Measurements from ENCODE around the gene SMAD9. TPM values are rescaled to one million over a fixed set of nuclear protein-coding genes. Genes with fewer than 3 reads are reported as not detected.
"Not testable (repeated sequence)": the region's sequence is repeated elsewhere in the genome, so short reads cannot be mapped to it uniquely, and the experiment has no call there.

Gene SMAD9
- total and polyA plus RNA-seq, 7 experiments from 2014 or later, result 0.02 to 0.05 TPM; not detected in 5

GRCh38 chr13:36884235-36884634 is 35.8 kb downstream of the SMAD9 start:
- Mint-ChIP-seq H3K9me3 (peaks cover 0 to 2% (median 0%) of the 10 kb centered on the region in 11 donors), H3K4me3 (no peak overlapping the region), H3K27me3 (peaks cover 8 to 25% (median 15%) of the 10 kb centered on the region in 5 donors), H3K27ac (no peak overlapping the region), H3K4me1 (peaks cover 0 to 2% (median 0%) of the 10 kb centered on the region in 7 donors), H3K36me3 (no peaks in the 10 kb centered on the region)
- Histone ChIP-seq H3K27me3 (ENCODE audit: control insufficient read depth in 2 of 2, insufficient read depth in 2 of 2, low read length in 2 of 2) (no peaks in the 10 kb centered on the region), H3K4me1 (ENCODE audit: control insufficient read depth in 2 of 2, insufficient read depth in 2 of 2, low read length in 2 of 2) (no peaks in the 10 kb centered on the region), H3K9me3 (ENCODE audit: control insufficient read depth in 2 of 3, low read length in 3 of 3) (no peaks in the 10 kb centered on the region), H3K36me3 (ENCODE audit: control insufficient read depth in 2 of 3, insufficient read depth in 3 of 3, low read length in 3 of 3) (no peaks in the 10 kb centered on the region), H3K4me3 (ENCODE audit: low read length) (no peak overlapping the region), H3K27ac (ENCODE audit: low read depth, low read length) (no peak overlapping the region)
- intact Hi-C loops (cut with micrococcal nuclease), result no loop called here
- no peak for DNase-seq
- no peak for ATAC-seq
- POLR2A ChIA-PET, result no interaction called here
- CTCF ChIA-PET, result no interaction called here

DNA sequence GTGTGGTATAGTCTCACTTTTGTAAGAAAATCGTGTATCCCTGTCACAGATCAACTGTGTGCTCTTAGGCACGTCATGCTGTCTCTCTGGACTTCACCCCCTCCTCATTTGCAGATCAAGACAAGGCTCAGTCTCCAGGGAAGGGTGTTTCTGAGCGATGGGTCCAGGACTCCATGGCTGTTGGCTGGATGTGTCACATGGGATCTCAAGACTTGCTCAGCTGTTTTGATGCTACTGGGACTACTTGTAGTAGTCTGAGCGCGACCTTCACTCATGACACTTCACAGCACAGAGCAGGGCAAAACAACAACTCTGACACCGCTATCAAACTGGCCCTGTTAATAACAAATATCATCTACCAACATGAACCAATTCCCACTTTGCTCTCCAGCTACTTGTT is 36.2 kb downstream of the SMAD9 start:
- no peaks in the 10 kb centered on the region for H3K36me3 ChIP-seq (ENCODE audit: control insufficient read depth in 2 of 3, insufficient read depth in 3 of 3, low read length in 3 of 3)
- CTCF ChIA-PET, result no interaction called here
- Mint-ChIP-seq H3K9me3 (peaks cover 0 to 2% (median 0%) of the 10 kb centered on the region in 11 donors), H3K36me3 (no peaks in the 10 kb centered on the region), H3K27ac (no peak overlapping the region), H3K4me3 (no peak overlapping the region), H3K27me3 (peaks cover 12 to 29% (median 18%) of the 10 kb centered on the region in 5 donors), H3K4me1 (peaks cover 0 to 2% (median 0%) of the 10 kb centered on the region in 7 donors)
- no peaks in the 10 kb centered on the region for H3K4me1 ChIP-seq (ENCODE audit: control insufficient read depth in 2 of 2, insufficient read depth in 2 of 2, low read length in 2 of 2)
- H3K4me3 ChIP-seq (ENCODE audit: low read length), result no peak overlapping the region
- no peak for ATAC-seq
- no peaks in the 10 kb centered on the region for H3K27me3 ChIP-seq (ENCODE audit: control insufficient read depth in 2 of 2, insufficient read depth in 2 of 2, low read length in 2 of 2)
- H3K9me3 ChIP-seq (ENCODE audit: control insufficient read depth in 2 of 3, low read length in 3 of 3), result no peaks in the 10 kb centered on the region
- POLR2A ChIA-PET, result no interaction called here
- intact Hi-C loops (cut with micrococcal nuclease), result no loop called here
- H3K27ac ChIP-seq (ENCODE audit: low read depth, low read length), result no peak overlapping the region
- DNase-seq, result no peak

GRCh38 chr13:36883392-36883791 is 36.6 kb downstream of the SMAD9 start:
- H3K4me3 Mint-ChIP-seq; H3K27ac ChIP-seq (ENCODE audit: low read depth, low read length); H3K27ac Mint-ChIP-seq; H3K36me3 ChIP-seq (ENCODE audit: control insufficient read depth in 2 of 3, insufficient read depth in 3 of 3, low read length in 3 of 3); DNase-seq; H3K27me3 ChIP-seq (ENCODE audit: control insufficient read depth in 2 of 2, insufficient read depth in 2 of 2, low read length in 2 of 2); H3K9me3 ChIP-seq (ENCODE audit: control insufficient read depth in 2 of 3, low read length in 3 of 3); intact Hi-C loops (cut with micrococcal nuclease); CTCF ChIA-PET; H3K36me3 Mint-ChIP-seq; POLR2A ChIA-PET; H3K9me3 Mint-ChIP-seq; H3K4me1 Mint-ChIP-seq; H3K4me3 ChIP-seq (ENCODE audit: low read length); ATAC-seq; H3K4me1 ChIP-seq (ENCODE audit: control insufficient read depth in 2 of 2, insufficient read depth in 2 of 2, low read length in 2 of 2): not testable (repeated sequence)
- peaks cover 8 to 25% (median 18%) of the 10 kb centered on the region in 5 donors for H3K27me3 Mint-ChIP-seq

DNA sequence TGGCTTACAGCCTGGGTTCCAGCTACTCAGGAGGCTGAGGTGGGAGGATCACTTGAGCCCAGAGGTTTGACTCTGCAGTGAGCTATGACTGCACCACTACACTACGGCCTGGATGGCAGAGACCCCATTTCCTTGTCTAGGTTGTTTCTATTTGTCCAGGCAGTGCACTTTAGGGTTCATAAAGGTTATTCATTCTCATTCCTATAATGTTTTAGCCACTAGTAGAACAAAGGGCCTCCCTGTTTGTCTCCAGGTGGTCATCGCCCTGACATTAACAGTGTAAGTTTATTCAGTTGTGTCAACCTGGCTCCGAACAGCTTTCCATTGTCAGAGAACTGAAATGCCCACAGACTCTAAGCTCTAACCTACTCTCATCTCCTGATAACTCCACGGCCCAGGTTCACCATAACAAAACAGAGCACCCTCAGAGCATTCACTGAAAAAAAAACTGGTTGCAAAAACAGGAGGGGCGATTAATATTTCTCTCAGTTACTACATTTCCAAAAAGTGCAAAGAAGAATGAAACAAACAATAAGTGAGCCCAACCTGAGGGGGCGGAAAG is 37.1 kb downstream of the SMAD9 start:
- ChIA-PET POLR2A (no interaction called here), CTCF (no interaction called here)
- ATAC-seq (no peak), DNase-seq (no peak)
- Histone ChIP-seq H3K27ac (ENCODE audit: low read depth, low read length) (no peak overlapping the region), H3K36me3 (ENCODE audit: control insufficient read depth in 2 of 3, insufficient read depth in 3 of 3, low read length in 3 of 3) (no peaks in the 10 kb centered on the region), H3K4me1 (ENCODE audit: control insufficient read depth in 2 of 2, insufficient read depth in 2 of 2, low read length in 2 of 2) (no peaks in the 10 kb centered on the region), H3K27me3 (ENCODE audit: control insufficient read depth in 2 of 2, insufficient read depth in 2 of 2, low read length in 2 of 2) (no peaks in the 10 kb centered on the region), H3K9me3 (ENCODE audit: control insufficient read depth in 2 of 3, low read length in 3 of 3) (no peaks in the 10 kb centered on the region), H3K4me3 (ENCODE audit: low read length) (no peak overlapping the region)
- H3K4me3 Mint-ChIP-seq, result no peak overlapping the region
- H3K27ac Mint-ChIP-seq, result no peak overlapping the region
- intact Hi-C loops (cut with micrococcal nuclease), result no loop called here
- peaks cover 0 to 2% (median 0%) of the 10 kb centered on the region in 11 donors for H3K9me3 Mint-ChIP-seq
- no peaks in the 10 kb centered on the region for H3K36me3 Mint-ChIP-seq
- peaks cover 0 to 2% (median 0%) of the 10 kb centered on the region in 7 donors for H3K4me1 Mint-ChIP-seq
- H3K27me3 Mint-ChIP-seq, result peaks cover 8 to 24% (median 18%) of the 10 kb centered on the region in 5 donors

- POLR2A ChIA-PET, result no interaction called here
These were observed 39.1 kb downstream of the SMAD9 start for GRCh38 chr13:36880961-36881360.

DNA sequence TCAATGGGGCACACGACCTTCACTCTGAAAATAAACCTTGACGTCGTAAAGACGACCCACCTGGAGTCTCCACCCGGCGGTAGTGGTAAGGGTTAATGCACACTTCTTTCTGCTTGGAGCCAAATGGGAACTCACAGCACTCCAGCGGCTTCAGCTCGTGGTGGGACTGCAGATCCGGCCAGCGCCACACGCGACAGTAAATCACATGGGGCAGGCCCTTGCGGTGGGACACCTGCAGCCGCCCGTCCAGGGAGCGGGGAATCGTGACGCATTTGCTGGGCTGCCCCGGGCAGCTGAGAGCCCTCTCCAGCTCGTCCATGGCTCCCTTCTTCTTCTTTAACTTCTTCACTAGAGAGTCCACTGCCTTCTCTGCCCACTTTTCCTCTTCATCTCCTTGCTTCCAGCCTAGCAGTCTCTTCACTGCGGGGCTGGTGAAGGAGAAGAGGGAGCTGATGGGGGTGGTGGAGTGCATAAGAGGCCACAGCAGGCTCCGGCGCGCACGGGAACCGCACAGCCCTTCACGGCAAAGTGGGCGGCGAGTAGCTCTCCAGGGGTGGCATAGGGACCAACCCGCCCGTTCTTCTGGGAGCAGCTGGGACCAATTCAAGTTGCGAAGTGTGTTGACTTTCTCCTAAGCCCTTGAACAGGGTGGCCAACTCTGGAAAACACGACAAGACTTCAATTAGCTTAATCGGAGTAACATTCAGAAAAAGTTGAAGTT is 40.7 kb downstream of the SMAD9 start:
- ATAC-seq (no peak), DNase-seq (no peak)
- H3K4me3 Mint-ChIP-seq, result no peak overlapping the region
- CTCF ChIA-PET, result no interaction called here
- Histone ChIP-seq H3K9me3 (ENCODE audit: control insufficient read depth in 2 of 3, low read length in 3 of 3) (no peaks in the 10 kb centered on the region), H3K4me3 (ENCODE audit: low read length) (no peak overlapping the region), H3K4me1 (ENCODE audit: control insufficient read depth in 2 of 2, insufficient read depth in 2 of 2, low read length in 2 of 2) (no peaks in the 10 kb centered on the region), H3K27me3 (ENCODE audit: control insufficient read depth in 2 of 2, insufficient read depth in 2 of 2, low read length in 2 of 2) (no peaks in the 10 kb centered on the region), H3K36me3 (ENCODE audit: control insufficient read depth in 2 of 3, insufficient read depth in 3 of 3, low read length in 3 of 3) (no peaks in the 10 kb centered on the region), H3K27ac (ENCODE audit: low read depth, low read length) (no peak overlapping the region)
- H3K4me1 Mint-ChIP-seq, result no peaks in the 10 kb centered on the region
- no peaks in the 10 kb centered on the region for H3K9me3 Mint-ChIP-seq
- H3K36me3 Mint-ChIP-seq, result no peaks in the 10 kb centered on the region
- POLR2A ChIA-PET, result no interaction called here
- intact Hi-C loops (cut with micrococcal nuclease), result no loop called here
- no peak overlapping the region for H3K27ac Mint-ChIP-seq
- H3K27me3 Mint-ChIP-seq, result peaks cover 4 to 16% (median 8%) of the 10 kb centered on the region in 5 donors

More at GRCh38 chr13:36880961-36881360, 39.1 kb downstream of the SMAD9 start:
- CTCF ChIA-PET, result no interaction called here
- Histone ChIP-seq H3K4me3 (ENCODE audit: low read length) (no peak overlapping the region), H3K27me3 (ENCODE audit: control insufficient read depth in 2 of 2, insufficient read depth in 2 of 2, low read length in 2 of 2) (no peaks in the 10 kb centered on the region), H3K27ac (ENCODE audit: low read depth, low read length) (no peak overlapping the region), H3K9me3 (ENCODE audit: control insufficient read depth in 2 of 3, low read length in 3 of 3) (no peaks in the 10 kb centered on the region), H3K4me1 (ENCODE audit: control insufficient read depth in 2 of 2, insufficient read depth in 2 of 2, low read length in 2 of 2) (no peaks in the 10 kb centered on the region), H3K36me3 (ENCODE audit: control insufficient read depth in 2 of 3, insufficient read depth in 3 of 3, low read length in 3 of 3) (no peaks in the 10 kb centered on the region)
- no peaks in the 10 kb centered on the region for H3K36me3 Mint-ChIP-seq
- no peaks in the 10 kb centered on the region for H3K9me3 Mint-ChIP-seq
- peaks cover 0 to 2% (median 0%) of the 10 kb centered on the region in 7 donors for H3K4me1 Mint-ChIP-seq
- DNase-seq, result no peak
- H3K4me3 Mint-ChIP-seq, result no peak overlapping the region
- peaks cover 3 to 15% (median 9%) of the 10 kb centered on the region in 5 donors for H3K27me3 Mint-ChIP-seq
- no peak for ATAC-seq
- intact Hi-C loops (cut with micrococcal nuclease), result no loop called here
- no peak overlapping the region for H3K27ac Mint-ChIP-seq

GRCh38 chr13:36875961-36876360 is 44.1 kb downstream of the SMAD9 start:
- Mint-ChIP-seq H3K27ac (no peak overlapping the region), H3K4me3 (no peak overlapping the region), H3K36me3 (no peaks in the 10 kb centered on the region), H3K27me3 (peaks cover 12 to 30% (median 25%) of the 10 kb centered on the region in 5 donors), H3K9me3 (no peaks in the 10 kb centered on the region), H3K4me1 (no peaks in the 10 kb centered on the region)
- CTCF ChIA-PET, result no interaction called here
- intact Hi-C loops (cut with micrococcal nuclease), result no loop called here
- H3K4me3 ChIP-seq (ENCODE audit: low read length), result no peak overlapping the region
- ATAC-seq (no peak), DNase-seq (no peak)
- POLR2A ChIA-PET, result no interaction called here
- H3K9me3 ChIP-seq (ENCODE audit: control insufficient read depth in 2 of 3, low read length in 3 of 3), result no peaks in the 10 kb centered on the region
- no peaks in the 10 kb centered on the region for H3K36me3 ChIP-seq (ENCODE audit: control insufficient read depth in 2 of 3, insufficient read depth in 3 of 3, low read length in 3 of 3)
- no peaks in the 10 kb centered on the region for H3K27me3 ChIP-seq (ENCODE audit: control insufficient read depth in 2 of 2, insufficient read depth in 2 of 2, low read length in 2 of 2)
- no peak overlapping the region for H3K27ac ChIP-seq (ENCODE audit: low read depth, low read length)
- H3K4me1 ChIP-seq (ENCODE audit: control insufficient read depth in 2 of 2, insufficient read depth in 2 of 2, low read length in 2 of 2), result no peaks in the 10 kb centered on the region

All from naive thymus-derived CD4-positive, alpha-beta T cell (primary cell).